Measurements from ENCODE around the gene MAN1A1.

MAN1A1 gene

DNA sequence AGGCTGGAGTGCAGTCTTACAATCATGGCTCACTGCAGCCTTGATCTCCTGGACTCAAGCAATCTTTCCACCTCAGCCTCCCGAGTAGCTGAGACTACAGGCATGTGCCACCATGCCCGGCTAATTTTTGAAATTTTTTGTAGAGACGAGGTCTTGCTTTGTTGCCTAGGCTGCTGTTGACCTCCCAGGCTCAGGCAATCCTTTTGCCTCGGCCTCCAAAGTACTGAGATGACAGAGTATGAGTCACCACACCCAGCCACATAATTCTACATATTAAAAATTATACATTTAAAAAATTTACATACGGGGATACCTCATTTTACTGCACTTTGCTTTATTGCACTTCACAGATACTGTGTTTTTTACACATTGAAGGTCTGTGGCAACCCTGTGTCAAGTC is 115.1 kb downstream of the MAN1A1 start:
- no peak for DNase-seq (ENCODE audit: low spot score)

GRCh38 chr6:119233312-119233984 is 116.1 kb downstream of the MAN1A1 start:
- DNase-seq (ENCODE audit: low spot score), result no peak

GRCh38 chr6:119231394-119231793 is 118.2 kb downstream of the MAN1A1 start:
- no peak for DNase-seq (ENCODE audit: low spot score)

DNA sequence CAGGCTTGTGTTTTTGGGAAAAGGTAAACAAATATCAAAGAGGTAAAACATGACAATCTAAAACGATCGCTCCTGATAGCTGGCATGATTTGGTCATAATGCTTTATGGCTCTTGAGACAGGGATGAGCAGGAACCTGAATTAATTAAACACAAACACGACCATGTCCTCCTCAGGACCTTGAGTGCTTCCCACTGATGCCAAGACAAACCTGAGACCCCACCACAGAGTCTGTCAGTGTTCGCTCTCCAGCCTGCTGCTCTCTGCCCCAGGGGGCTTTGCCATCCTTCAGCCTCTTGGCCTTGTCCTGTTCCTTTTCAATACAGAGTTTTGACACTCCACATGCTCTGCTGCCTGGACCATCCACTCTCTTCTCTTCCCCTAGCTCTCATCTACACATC is 119.4 kb downstream of the MAN1A1 start:
- DNase-seq (ENCODE audit: low spot score), result no peak

DNA sequence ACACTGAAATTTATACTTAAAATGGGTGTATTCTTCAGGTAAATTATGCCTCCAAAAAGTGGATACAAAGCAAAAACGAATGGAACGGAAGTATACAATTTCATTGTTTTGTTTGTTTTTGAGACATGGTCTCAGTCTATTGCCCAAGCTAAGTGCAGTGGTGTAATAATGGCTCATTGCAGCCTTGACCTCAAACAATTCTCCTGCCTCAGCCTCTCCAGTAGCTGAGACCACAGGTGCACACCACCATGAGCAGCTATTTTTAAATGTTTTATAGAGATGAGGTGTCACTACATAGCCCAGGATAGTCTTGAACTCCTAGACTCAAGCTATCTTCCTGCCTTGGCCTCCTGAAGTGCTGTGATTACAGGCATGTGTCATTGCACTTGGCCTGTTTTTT is 122.2 kb downstream of the MAN1A1 start:
- no peak for DNase-seq (ENCODE audit: low spot score)

DNA sequence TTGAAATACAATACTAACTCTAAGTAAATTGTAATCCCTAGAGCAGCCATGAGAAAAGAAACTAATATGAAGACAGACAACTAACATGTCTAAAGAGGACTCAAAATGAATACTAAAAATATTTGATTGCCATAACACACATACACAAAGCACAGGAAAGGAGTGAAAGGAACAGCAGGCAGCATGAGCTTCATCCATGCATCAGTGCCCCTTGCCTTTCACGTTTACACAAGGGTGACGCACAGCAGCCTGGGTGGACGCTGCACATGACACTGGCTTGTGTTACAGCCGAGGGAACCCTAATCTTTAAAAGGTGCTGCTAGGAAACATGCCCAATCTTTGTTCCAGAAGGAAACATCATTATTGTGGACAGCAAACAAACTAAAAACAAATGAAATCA is 123.5 kb downstream of the MAN1A1 start:
- no peak for DNase-seq (ENCODE audit: low spot score)

DNA sequence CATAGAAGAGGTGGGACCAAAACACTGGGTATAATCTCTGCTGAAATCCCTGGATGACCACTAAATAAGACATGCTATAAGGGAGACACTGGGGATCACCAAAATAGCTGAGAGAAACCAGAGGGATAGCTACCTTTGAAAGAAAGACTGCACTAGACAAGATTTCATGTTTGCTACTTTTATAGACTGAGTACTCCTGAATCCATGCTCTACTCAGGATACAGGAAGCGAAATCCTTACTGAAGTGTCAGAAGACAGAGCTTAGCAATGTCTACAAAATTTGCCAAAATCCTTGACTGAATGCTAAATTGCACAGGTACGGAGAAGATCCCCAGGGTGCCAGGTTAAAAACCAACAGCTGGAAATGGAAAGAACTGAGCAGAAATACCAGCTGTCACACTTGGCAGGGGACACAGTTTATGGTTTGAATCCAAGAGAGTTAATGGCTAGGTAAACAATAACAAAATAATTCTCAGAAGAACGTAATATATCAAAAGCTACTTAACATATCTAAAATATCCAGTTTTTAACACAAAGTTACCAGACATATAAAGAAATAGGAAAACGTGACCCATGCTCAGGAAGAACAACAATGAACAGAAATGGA is 125.4 kb downstream of the MAN1A1 start:
- DNase-seq (ENCODE audit: low spot score), result no peak

DNA sequence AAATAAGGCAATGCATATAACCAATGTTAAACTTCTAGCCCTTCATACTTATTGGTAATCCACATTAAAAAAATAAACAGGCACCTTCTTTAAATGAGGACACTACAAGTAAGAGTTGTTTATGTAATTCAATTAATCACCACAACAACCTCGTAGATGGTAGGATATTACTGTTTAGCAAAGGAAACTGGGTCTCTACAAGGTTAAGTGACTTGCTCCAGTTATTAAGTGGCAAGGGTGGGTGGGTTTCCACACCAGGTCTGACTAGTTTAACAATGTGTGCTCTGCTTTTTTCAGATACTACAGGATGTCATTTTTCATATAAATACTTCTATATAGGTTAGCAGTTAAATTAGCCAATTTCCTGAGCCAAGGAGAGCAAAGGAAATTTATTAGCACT is 129.1 kb downstream of the MAN1A1 start:
- DNase-seq (ENCODE audit: low spot score), result no peak

DNA sequence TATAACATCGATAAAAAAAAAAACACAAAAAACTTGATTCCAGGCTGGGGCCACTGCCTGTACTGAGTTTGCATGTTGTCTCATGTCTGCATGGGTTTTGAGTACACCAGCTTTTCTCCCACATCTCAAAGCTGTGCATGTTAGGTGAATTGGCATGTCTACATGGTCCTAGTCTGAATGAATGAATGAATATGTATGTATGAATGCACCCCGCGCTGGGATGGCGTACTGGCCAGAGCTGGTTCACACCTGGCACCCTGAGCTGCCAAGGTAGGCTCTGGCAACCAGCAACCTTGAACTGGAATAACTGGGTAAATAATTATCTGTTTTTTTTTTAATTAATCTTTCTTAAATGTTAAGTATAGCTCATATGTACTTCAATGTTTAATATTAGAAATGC is 131.0 kb downstream of the MAN1A1 start:
- no peak for DNase-seq (ENCODE audit: low spot score)

- no peak for DNase-seq (ENCODE audit: low spot score)
Measured at GRCh38 chr6:119215885-119216590, 133.5 kb downstream of the MAN1A1 start.

DNA sequence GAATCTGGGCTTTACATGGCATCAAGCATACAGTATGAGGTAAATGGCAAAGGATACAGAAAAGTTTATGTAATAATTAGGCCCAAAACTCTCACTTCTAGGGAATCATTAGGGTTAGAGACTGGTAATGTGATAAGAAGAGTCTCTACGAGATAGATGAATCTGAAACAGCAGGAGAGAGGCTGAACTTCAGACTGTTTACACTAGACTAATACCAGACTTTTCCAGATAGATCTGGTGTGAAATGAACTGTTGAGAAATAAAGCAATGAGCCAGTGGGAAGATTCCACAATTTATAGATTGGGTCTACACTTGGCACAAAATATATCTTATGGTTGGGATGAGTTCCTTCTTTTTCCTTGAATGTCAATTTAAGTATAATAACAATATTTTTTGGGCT is 134.3 kb downstream of the MAN1A1 start:
- no peak for DNase-seq (ENCODE audit: low spot score)

- no peak for DNase-seq (ENCODE audit: low spot score)
Measured at GRCh38 chr6:119210596-119210995, 139.0 kb downstream of the MAN1A1 start.

- no peak for DNase-seq (ENCODE audit: low spot score)
Measured at GRCh38 chr6:119209452-119210205, 139.9 kb downstream of the MAN1A1 start.

GRCh38 chr6:119207971-119208725 is 141.4 kb downstream of the MAN1A1 start:
- DNase-seq (ENCODE audit: low spot score), result no peak

DNA sequence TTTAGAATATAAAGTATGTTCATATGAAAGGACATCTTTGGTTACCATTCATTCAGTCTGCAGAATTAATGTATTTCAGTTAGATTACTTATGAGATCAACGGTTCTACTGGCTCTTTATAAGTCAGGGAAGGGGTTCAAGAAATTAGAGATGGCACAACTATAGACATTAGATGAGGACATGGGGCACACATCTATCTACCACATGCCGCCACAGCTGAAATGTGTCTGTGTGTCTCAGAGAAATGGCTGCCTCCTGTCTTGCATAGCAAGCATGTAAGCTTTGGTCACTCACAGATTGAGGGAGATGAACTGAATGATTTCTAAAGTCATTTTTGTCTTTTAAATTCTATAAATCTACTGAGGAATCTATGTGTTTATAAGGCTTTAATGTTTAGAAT is 142.2 kb downstream of the MAN1A1 start:
- no peak for DNase-seq (ENCODE audit: low spot score)

GRCh38 chr6:119205911-119206618 is 143.5 kb downstream of the MAN1A1 start:
- DNase-seq (ENCODE audit: low spot score), result no peak

GRCh38 chr6:119204719-119205118 is 144.8 kb downstream of the MAN1A1 start:
- no peak for DNase-seq (ENCODE audit: low spot score)

- no peak for DNase-seq (ENCODE audit: low spot score)
Measured at GRCh38 chr6:119201480-119201879, 148.1 kb downstream of the MAN1A1 start.

- no peak for DNase-seq (ENCODE audit: low spot score)
Measured at GRCh38 chr6:119200512-119201175, 148.9 kb downstream of the MAN1A1 start.

DNA sequence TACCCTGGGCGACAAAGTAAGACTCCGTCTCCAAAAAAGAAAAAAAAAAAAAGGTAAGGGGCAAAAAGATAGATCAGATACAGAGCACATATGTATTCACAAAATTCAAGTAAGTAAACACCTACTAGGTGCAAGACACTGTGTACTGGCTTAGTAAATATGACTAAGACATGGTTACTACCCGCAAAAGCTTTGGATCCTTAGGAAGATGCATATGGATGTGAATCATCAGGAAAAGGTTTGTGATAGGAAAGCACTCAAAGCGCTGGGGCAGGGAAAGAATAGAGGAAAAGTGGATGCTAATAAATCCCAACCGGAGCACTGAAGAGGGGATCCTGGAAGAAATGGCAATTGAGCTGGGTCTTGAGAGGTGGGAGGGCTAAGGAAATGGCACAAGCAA is 152.3 kb downstream of the MAN1A1 start:
- DNase-seq (ENCODE audit: low spot score), result no peak

GRCh38 chr6:119196715-119197114 is 152.8 kb downstream of the MAN1A1 start:
- no peak for DNase-seq (ENCODE audit: low spot score)

Data from iPS-NIHi11 (cell line).